Measurements from ENCODE around the gene RPS6KC1. TPM values are rescaled to one million over a fixed set of nuclear protein-coding genes. Genes with fewer than 3 reads are reported as not detected.
"Not testable (repeated sequence)": the region's sequence is repeated elsewhere in the genome, so short reads cannot be mapped to it uniquely, and the experiment has no call there.

RPS6KC1 gene
- total and polyA plus RNA-seq, 2 donors from 2014 or later = 6.3 to 13.8 TPM

DNA sequence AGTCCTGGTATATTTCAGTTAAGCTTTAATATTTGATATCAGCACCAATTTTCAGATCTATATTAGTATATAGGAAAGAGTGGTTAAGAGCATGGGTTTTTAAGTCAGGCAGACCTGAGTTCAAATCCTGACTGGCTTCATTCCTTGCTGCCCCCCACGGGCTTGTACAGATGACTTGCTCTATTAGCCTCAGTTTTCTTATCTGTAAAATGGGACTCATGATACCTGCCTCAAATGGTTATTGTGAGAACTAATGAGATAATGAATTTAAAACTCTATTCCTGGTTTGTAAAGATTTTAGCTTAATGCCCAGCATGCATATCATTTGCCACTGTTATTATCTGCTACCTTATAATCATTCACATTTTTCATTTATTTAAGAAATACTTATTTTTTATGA is 264.5 kb downstream of the RPS6KC1 start:
- FAIRE-seq = no peak
- H3K4me3 ChIP-seq (ENCODE audit: low read length in 3 of 3) = no peak overlapping the region
- no peak overlapping the region for H3K9ac ChIP-seq (ENCODE audit: low read length in 3 of 3)
- no peaks in the 10 kb centered on the region for H3K27me3 ChIP-seq (ENCODE audit: control insufficient read depth, insufficient read depth, low read length)
- H3K27ac ChIP-seq (ENCODE audit: low read depth in 2 of 2, low read length in 2 of 2) = no peak overlapping the region
- no peak for DNase-seq
- H3K4me1 ChIP-seq (ENCODE audit: control insufficient read depth in 2 of 3, insufficient read depth in 2 of 3, low read depth in 1 of 3, low read length in 3 of 3) = no peaks in the 10 kb centered on the region
- no peaks in the 10 kb centered on the region for H3K9me3 ChIP-seq (ENCODE audit: control insufficient read depth in 2 of 3, insufficient read depth in 1 of 3, low read length in 3 of 3)
- no peaks in the 10 kb centered on the region for H3K36me3 ChIP-seq (ENCODE audit: control insufficient read depth in 2 of 3, insufficient read depth in 3 of 3, low read length in 3 of 3)
- intact Hi-C loops (cut with DNase I) = no loop called here
- TF ChIP-seq, protein P1, sequence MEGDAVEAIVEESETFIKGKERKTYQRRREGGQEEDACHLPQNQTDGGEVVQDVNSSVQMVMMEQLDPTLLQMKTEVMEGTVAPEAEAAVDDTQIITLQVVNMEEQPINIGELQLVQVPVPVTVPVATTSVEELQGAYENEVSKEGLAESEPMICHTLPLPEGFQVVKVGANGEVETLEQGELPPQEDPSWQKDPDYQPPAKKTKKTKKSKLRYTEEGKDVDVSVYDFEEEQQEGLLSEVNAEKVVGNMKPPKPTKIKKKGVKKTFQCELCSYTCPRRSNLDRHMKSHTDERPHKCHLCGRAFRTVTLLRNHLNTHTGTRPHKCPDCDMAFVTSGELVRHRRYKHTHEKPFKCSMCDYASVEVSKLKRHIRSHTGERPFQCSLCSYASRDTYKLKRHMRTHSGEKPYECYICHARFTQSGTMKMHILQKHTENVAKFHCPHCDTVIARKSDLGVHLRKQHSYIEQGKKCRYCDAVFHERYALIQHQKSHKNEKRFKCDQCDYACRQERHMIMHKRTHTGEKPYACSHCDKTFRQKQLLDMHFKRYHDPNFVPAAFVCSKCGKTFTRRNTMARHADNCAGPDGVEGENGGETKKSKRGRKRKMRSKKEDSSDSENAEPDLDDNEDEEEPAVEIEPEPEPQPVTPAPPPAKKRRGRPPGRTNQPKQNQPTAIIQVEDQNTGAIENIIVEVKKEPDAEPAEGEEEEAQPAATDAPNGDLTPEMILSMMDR (IDR thresholded peaks at IDR 0.05; ENCODE audit: borderline replicate concordance, extremely low read depth, insufficient read depth) = no peak

DNA sequence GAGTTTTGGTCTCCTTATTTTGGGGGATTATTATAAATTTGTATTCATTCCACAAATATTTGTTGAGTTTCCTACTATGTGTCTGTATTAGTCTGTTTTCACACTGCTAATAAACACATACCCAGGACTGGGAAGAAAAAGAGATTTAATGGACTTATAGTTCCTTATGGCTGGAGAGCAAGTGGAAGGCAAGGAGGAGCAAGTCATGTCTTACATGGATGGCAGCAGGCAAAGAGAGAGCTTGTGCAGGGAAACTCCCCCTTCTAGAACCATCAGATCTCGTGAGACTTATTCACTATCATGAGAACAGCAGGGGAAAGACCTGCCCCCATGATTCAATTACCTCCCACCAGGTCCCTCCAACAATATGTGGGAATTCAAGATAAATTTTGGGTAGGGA is 267.4 kb downstream of the RPS6KC1 start:
- H3K4me1 ChIP-seq (ENCODE audit: control insufficient read depth in 2 of 3, insufficient read depth in 2 of 3, low read depth in 1 of 3, low read length in 3 of 3); H3K9ac ChIP-seq (ENCODE audit: low read length in 3 of 3); FAIRE-seq; H3K36me3 ChIP-seq (ENCODE audit: control insufficient read depth in 2 of 3, insufficient read depth in 3 of 3, low read length in 3 of 3); H3K27me3 ChIP-seq (ENCODE audit: control insufficient read depth, insufficient read depth, low read length); DNase-seq; H3K4me3 ChIP-seq (ENCODE audit: low read length in 3 of 3); H3K9me3 ChIP-seq (ENCODE audit: control insufficient read depth in 2 of 3, insufficient read depth in 1 of 3, low read length in 3 of 3); intact Hi-C loops (cut with DNase I); H3K27ac ChIP-seq (ENCODE audit: low read depth in 2 of 2, low read length in 2 of 2): not testable (repeated sequence)

DNA sequence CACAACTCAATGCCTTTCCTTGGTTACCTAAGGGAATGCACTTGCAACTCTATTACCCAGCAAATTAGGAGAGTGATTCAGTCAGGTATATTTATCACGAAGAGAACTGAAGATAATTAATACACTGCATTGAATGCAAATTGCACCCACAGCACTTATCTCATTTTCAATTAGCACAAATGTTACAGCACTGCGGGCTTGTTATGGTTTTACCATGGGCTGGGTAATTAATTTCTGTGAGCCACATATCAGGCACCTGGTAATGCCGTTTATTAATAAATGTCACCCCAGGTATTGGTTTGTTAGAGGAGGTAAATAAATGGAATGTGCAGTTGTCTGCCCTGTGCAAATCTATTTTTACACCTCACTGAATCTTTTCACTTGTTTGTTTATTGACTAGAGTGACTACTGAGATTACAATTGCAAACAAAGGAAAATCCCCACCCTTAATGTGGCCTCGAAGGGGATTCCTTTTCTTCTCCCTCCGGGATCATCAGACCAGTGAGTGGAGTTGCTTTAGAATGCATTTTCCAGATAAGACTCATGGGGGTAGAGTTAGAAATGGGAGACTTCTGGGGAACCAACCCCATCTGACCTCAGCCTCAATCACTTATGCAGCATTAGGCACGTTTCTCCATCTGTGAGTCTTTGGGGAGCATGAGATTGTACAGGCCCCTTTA is 269.3 kb downstream of the RPS6KC1 start:
- no peak for FAIRE-seq
- H3K9me3 ChIP-seq (ENCODE audit: control insufficient read depth in 2 of 3, insufficient read depth in 1 of 3, low read length in 3 of 3) = no peaks in the 10 kb centered on the region
- intact Hi-C loops (cut with DNase I) = no loop called here
- no peak overlapping the region for H3K4me3 ChIP-seq (ENCODE audit: low read length in 3 of 3)
- DNase-seq = no peak
- H3K9ac ChIP-seq (ENCODE audit: low read length in 3 of 3) = no peak overlapping the region
- H3K27me3 ChIP-seq (ENCODE audit: control insufficient read depth, insufficient read depth, low read length) = no peaks in the 10 kb centered on the region
- TF ChIP-seq, protein P1 (IDR thresholded peaks at IDR 0.05; ENCODE audit: borderline replicate concordance, extremely low read depth, insufficient read depth) = no peak
- no peaks in the 10 kb centered on the region for H3K36me3 ChIP-seq (ENCODE audit: control insufficient read depth in 2 of 3, insufficient read depth in 3 of 3, low read length in 3 of 3)
- H3K27ac ChIP-seq (ENCODE audit: low read depth in 2 of 2, low read length in 2 of 2) = no peak overlapping the region
- H3K4me1 ChIP-seq (ENCODE audit: control insufficient read depth in 2 of 3, insufficient read depth in 2 of 3, low read depth in 1 of 3, low read length in 3 of 3) = no peaks in the 10 kb centered on the region

Other genes with a start within 250 kb of the RPS6KC1 start
- gene SPATA45, start 203.6 kb upstream of the RPS6KC1 start, total RNA-seq = 0.57 TPM
- not detected for gene SPATA45, start 203.6 kb upstream of the RPS6KC1 start, polyA plus RNA-seq (ENCODE audit: insufficient read depth, low read depth, low replicate concordance)
- gene FLVCR1, start 193.0 kb upstream of the RPS6KC1 start, total RNA-seq = 6.8 TPM
- 2.9 TPM for gene FLVCR1, start 193.0 kb upstream of the RPS6KC1 start, polyA plus RNA-seq (ENCODE audit: insufficient read depth, low read depth, low replicate concordance)
- 0.57 TPM for gene VASH2, start 100.7 kb upstream of the RPS6KC1 start, total RNA-seq
- not detected for gene VASH2, start 100.7 kb upstream of the RPS6KC1 start, polyA plus RNA-seq (ENCODE audit: insufficient read depth, low read depth, low replicate concordance)
- gene ANGEL2, start 35.4 kb upstream of the RPS6KC1 start, total RNA-seq = 38.6 TPM
- 11.0 TPM for gene ANGEL2, start 35.4 kb upstream of the RPS6KC1 start, polyA plus RNA-seq (ENCODE audit: insufficient read depth, low read depth, low replicate concordance)